ENCODE results near the gene CSRP3.

DNA sequence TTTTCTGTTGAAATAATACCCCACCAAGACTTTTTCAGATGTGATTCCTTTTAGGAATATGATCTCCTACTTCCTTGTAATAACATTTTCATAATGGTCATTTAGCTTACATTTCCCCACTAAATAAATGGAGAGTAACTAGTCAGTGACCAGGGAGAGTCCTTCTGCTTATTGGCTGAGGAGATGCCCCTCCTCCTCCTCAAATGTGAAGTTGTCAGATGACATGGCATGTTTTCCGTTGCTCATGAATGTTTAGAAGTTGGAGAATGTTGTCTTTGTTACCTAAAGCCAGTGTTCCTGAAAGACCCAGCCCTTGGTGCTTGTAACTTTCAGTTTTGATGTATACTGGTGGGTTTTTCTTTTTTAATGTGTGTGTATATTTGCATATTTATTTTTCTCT is 38.2 kb downstream of the CSRP3 start:
- TF ChIP-seq CTCF (conservative IDR thresholded peaks at IDR 0.05 in 1 of 2, IDR thresholded peaks at IDR 0.05 in 1 of 2; ENCODE audit: low read depth in 1 of 2, low read length in 2 of 2), result no peak
- no peak for TF ChIP-seq EZH2 (IDR thresholded peaks at IDR 0.05; ENCODE audit: low read length, missing control alignments)

Data from fibroblast of lung (primary cell).